Neural progenitor cell (in vitro differentiated cells): Measurements from ENCODE around the gene RUNDC1.

Experiments
- CTCF ChIP-seq: fragments of 200-600 bp; sonication (generic); IDR thresholded peaks from 2 replicates; pipeline ENCODE4 v1.5.1; 2017; ENCODE audit warnings: antibody characterized with exemption, mild to moderate bottlenecking
- EZH2 ChIP-seq: fragments of 200-600 bp; sonication (generic); IDR thresholded peaks from 2 replicates; pipeline ENCODE4 v1.6.1; 2017; ENCODE audit warnings: antibody characterized with exemption, mild to moderate bottlenecking, moderate library complexity

DNA sequence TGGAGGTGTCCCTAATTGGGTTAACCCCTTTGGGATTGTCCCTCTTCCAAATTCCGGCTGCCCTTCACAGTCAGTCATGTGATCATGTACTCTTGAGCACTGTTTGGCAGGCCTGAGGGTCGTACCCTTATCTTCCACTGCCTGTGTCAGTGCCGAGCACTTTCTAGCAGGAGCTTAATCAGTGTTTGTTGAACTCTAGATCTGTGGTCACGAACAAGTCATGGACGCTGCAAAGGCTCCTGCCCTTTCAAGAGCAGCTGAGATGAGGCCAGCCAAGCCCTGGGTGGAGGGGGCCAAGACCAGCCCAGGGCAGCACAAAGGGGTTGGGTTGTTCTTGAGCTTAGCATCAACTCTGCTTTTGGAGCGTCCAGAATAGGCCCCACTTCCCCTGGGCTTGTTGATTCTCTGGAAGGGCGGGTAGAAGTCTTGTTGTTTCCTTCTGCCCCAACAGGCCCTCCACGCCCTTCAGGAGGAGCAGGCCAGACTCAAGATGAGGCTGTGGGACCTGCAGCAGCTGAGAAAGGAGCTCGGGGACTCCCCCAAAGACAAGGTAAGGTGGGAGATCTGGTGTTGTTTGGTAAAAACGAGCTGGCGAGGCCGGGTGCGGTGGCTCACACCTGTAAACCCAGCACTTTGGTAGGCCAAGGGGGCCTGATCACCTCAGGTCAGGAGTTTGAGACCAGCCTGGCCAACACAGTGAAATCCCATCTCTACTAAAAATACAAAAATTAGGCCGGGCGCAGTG lies 31.5 kb downstream of the RUNDC1 start:
- TF ChIP-seq CTCF (no peak), EZH2 (no peak)
